ENCODE results near the gene ZSCAN1. TPM values are rescaled to one million over a fixed set of nuclear protein-coding genes. Genes with fewer than 3 reads are reported as not detected.

Gene ZSCAN1
- total RNA-seq, 4 donors from 2014 or later = not detected

DNA sequence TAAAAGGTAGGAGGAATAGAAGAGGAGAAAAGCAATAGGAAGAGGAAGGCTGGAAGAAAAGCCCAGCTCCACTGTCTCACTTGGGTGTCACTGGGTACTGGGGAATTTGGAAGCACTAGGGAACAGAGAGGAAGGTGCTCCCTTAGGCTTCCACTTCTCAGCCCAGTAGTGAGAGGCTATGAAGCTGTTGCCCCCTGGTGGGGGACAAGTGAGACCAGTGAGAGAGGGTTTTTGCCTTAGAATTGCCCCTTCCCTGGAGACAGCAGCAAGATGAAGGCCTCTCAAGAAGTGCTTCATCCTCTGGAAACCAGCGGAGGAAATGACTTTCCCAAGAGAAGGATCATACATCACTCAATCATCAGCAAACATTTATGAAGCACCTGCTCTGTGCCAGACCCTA lies 26.5 kb upstream of the ZSCAN1 start:
- TF ChIP-seq, protein P1, sequence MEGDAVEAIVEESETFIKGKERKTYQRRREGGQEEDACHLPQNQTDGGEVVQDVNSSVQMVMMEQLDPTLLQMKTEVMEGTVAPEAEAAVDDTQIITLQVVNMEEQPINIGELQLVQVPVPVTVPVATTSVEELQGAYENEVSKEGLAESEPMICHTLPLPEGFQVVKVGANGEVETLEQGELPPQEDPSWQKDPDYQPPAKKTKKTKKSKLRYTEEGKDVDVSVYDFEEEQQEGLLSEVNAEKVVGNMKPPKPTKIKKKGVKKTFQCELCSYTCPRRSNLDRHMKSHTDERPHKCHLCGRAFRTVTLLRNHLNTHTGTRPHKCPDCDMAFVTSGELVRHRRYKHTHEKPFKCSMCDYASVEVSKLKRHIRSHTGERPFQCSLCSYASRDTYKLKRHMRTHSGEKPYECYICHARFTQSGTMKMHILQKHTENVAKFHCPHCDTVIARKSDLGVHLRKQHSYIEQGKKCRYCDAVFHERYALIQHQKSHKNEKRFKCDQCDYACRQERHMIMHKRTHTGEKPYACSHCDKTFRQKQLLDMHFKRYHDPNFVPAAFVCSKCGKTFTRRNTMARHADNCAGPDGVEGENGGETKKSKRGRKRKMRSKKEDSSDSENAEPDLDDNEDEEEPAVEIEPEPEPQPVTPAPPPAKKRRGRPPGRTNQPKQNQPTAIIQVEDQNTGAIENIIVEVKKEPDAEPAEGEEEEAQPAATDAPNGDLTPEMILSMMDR (IDR thresholded peaks at IDR 0.05; ENCODE audit: low read depth) = no peak

DNA sequence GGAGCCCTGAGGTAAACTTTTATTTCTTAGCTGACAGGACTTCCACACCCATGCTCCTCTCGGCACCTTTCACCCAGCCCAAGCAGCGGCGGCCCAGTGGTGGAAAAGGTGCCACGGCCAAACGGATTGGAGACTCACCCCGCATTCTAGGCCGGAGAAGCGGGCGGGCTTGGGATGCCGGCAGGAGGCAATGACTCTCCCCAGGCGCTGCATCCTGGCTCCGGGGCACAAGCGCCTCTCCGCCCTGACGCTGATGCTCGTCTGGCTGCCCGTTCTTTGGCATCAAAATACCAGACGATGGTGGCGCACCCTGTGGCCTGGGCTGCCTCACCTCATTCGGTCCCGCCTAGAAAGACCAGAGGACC lies 24.5 kb upstream of the ZSCAN1 start:
- TF ChIP-seq, protein P1 (IDR thresholded peaks at IDR 0.05; ENCODE audit: low read depth) = no peak

DNA sequence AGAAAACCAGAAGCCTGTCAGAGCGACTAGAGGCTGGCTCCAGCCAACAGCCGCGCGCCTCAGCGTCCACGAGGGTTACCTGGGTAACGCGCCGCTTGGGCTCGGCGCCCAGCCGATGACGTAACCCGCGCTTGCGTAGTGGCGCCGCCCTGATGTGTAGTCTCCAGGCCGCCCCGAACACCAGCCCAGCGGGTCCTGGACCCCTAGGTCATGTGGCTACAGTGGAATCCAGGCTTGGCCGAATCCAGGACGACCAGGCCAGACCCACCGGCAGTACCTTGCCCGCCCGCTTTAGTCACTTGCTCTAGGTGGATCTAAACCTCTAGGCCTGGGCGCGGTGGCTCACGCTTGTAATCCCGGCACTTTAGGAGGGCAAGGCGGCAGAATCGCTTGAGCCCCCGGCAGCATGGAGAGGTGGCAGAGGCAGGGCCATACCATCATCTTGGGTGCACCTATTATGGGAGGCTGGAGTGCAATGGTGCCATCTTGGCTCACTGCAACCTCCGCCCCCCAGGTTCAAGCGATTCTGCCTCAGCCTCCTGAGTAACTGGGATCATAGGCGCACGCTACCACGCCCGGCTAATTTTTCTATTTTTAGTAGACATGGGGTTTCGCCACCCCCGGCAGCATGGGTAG lies 24.0 kb upstream of the ZSCAN1 start:
- TF ChIP-seq, protein P1 (IDR thresholded peaks at IDR 0.05; ENCODE audit: low read depth) = no peak

DNA sequence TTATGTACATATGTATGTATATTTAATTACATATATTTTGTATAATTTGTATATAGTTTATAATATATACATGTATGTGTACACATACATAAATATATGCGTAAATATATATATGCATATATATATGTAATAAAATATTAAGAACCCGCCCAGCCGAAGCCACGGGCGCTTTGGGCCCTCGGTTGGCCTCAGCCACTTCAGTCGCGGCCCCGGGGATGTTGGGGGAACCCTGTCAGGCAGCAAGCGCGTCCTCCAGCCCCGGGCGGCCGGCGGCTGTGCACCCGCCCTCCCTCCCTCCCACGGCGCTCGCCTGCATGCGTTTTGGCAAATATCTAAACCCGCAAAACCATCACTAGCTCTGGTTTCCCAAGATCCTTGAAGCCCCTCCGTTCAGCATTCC lies 23.3 kb upstream of the ZSCAN1 start:
- TF ChIP-seq, protein P1 (IDR thresholded peaks at IDR 0.05; ENCODE audit: low read depth) = no peak

DNA sequence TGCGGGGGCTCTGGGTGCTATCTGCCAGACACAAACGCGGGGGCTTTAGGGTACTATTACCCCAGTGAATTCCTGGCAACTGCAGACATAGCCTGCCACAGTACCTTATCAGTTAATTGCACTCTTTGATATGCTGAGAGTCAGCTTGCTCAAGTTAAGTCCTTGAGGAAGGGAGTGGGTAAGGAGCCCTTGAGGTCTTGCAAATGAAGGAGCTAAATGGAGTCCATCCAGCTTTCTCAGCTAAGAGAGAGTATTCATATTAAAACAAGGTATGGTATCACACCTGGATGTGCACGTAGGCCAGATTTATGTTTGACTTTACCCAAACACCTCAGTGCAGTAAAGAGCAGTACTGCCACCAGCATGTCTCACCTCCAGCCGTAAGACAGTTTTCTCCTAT lies 19.7 kb upstream of the ZSCAN1 start:
- TF ChIP-seq, protein P1 (IDR thresholded peaks at IDR 0.05; ENCODE audit: low read depth) = no peak

DNA sequence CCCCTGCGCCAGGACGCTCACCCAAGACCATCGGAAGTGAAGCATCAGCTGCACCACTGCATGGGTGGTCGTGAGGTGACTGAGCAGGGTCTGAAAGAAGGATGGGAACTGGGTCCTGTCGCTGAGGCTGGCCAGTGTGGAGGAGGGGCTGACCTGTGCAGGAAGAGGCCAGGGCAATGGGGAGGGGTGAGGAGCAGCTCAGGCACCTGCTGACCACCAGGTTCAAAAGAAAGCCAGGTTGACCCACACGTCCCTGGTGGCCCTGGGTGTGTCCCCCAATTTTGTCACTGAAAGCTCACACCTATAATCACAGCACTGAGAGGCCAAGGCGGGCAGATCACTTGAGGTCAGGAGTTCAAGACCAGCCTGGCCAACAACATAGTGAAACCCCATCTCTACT lies 13.7 kb upstream of the ZSCAN1 start:
- TF ChIP-seq, protein P1 (IDR thresholded peaks at IDR 0.05; ENCODE audit: low read depth) = no peak

DNA sequence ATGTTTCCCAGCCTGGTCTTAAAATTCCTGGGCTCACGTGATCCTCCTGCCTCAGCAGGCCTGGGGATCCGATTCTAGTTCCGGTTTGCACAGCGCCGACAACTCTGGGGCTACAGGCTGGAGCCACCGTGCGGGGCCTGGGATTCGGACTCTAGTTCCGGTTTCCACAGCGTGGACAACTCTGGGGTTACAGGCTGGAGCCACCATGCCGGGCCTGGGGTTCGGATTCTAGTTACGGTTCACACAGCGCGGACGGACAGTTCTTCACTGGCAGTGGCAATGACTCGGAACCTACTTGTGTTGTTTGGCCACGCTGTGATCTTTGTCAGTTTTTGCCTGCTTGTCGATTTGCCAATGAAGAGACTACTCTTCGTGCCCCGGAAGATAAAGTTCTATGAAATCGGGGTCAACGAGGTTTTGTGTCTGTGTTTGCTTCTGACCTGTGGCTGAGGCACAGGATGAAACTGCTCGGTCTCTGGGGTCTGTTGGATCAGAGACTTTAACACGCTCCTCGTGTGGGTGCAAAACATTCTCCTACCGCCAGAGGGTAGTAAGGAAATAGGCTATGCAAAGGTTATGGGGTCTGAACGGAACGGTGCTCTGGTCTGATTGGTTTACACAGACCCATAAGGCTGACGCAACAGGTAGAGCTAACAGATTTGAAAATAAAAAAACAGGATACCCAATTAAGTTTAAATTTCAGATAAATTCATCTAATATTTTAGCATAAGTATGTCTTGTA lies 12.1 kb upstream of the ZSCAN1 start:
- TF ChIP-seq, protein P1 (IDR thresholded peaks at IDR 0.05; ENCODE audit: low read depth) = no peak
